Colonic mucosa (tissue), 4 donors: ENCODE results near the gene SLC4A11. TPM values are rescaled to one million over a fixed set of nuclear protein-coding genes. Genes with fewer than 3 reads are reported as not detected.

Experiments used
- DNase-seq: peaks from one replicate; pipeline ENCODE4 v3.0.0-alpha.2; 2020
- H3K27ac ChIP-seq: fragments of 200-600 bp; one replicate; pipeline ENCODE4 v1.8.0; 2021
- H3K27me3 ChIP-seq: fragments of 200-600 bp; one replicate; pipeline ENCODE4 v1.8.0; 2021
- H3K36me3 ChIP-seq: fragments of 200-600 bp; one replicate; pipeline ENCODE4 v1.8.0; 2021
- H3K4me1 ChIP-seq: fragments of 200-600 bp; one replicate; pipeline ENCODE4 v1.8.0; 2021; ENCODE audit warnings: mild to moderate bottlenecking
- H3K4me3 ChIP-seq: fragments of 200-600 bp; one replicate; pipeline ENCODE4 v1.8.0; 2021
- H3K9ac ChIP-seq, 2 donors: one replicate each; pipeline ENCODE4 v1.7.0; 2013; ENCODE audit warnings: control low read depth in 2 of 2, low read depth in 2 of 2, low read length in 2 of 2
- H3K9me3 ChIP-seq: fragments of 200-600 bp; one replicate; pipeline ENCODE4 v1.8.0; 2021
- intact Hi-C: fragments of 100-400 bp; cut with DNase I; formaldehyde crosslinking; loops from one replicate; pipeline ENCODE4 v1.14.1; 2022
- total RNA-seq, 2 donors: library from RNA; stranded (reverse); fragmentation: NEBNext Ultra II Directional in 1 of 2; extraction: Animal tissue kit (Norgen Biotek cat#: 25700) in 1 of 2; gene quantifications; one replicate each; pipeline ENCODE4 v1.2.1, GENCODE V29; 2021
- TF ChIP-seq, protein P1 (sequence below): fragments of 200-600 bp; IDR thresholded peaks from one replicate; pipeline ENCODE4 v1.8.0; 2022; ENCODE audit warnings: antibody characterized with exemption, mild to moderate bottlenecking
- donor health status: healthy.
- donor health status: DM: no; HTN: no; CAD: no.
- donor health status: DM: no; HTN: no; CAD: no.

SLC4A11 gene
- total RNA-seq, 2 donors from 2014 or later, result 1.2 to 2.6 TPM

DNA sequence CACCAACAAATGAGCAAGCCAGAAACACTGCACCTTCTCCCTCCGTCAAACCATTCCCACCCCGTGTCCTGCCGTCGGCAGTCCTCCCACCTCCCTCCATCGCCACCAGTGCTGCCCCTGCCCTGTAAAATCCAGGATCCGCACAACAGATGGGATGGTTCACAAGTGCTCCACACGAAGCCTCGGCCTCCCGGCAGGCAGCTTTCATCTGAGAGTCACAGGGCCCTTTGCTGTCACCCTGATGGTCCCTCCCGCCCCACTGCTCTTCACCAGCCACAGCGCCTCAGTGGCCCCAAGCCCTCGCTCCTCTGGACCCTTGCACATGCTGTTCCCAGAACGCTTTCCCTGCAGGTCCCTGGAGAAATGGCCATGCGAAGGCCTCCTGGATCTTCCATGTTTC, 12.1 kb downstream of the SLC4A11 start:
- Histone ChIP-seq H3K9me3 (no peaks in the 10 kb centered on the region), H3K36me3 (no peaks in the 10 kb centered on the region), H3K27ac (no peak overlapping the region), H3K4me3 (no peak overlapping the region), H3K27me3 (no peaks in the 10 kb centered on the region), H3K4me1 (no peaks in the 10 kb centered on the region), H3K9ac (no peak overlapping the region)
- no peak for DNase-seq
- intact Hi-C loops, result no loop called here
- TF ChIP-seq, protein P1, sequence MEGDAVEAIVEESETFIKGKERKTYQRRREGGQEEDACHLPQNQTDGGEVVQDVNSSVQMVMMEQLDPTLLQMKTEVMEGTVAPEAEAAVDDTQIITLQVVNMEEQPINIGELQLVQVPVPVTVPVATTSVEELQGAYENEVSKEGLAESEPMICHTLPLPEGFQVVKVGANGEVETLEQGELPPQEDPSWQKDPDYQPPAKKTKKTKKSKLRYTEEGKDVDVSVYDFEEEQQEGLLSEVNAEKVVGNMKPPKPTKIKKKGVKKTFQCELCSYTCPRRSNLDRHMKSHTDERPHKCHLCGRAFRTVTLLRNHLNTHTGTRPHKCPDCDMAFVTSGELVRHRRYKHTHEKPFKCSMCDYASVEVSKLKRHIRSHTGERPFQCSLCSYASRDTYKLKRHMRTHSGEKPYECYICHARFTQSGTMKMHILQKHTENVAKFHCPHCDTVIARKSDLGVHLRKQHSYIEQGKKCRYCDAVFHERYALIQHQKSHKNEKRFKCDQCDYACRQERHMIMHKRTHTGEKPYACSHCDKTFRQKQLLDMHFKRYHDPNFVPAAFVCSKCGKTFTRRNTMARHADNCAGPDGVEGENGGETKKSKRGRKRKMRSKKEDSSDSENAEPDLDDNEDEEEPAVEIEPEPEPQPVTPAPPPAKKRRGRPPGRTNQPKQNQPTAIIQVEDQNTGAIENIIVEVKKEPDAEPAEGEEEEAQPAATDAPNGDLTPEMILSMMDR, result no peak

DNA sequence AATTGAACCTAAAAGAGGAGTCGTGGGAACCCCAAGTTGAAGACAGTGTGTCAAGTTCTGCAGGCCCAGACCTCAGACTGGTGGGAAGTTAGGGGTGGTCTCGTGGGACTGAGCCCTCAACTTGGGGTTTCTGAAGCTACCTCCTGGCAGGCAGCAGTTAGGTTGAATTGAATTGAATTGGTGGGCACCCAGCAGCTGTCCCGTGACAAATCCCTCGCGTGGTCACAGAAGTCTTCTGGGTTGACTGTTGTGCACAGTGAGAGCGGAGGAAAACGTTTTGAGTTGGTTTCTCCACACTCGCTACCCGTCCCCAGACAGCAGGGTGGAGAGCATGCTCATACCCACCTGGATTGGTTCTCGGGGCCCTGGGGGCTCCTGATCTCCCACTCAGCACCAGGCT, 12.9 kb downstream of the SLC4A11 start:
- TF ChIP-seq, protein P1, result no peak
- intact Hi-C loops, result no loop called here

DNA sequence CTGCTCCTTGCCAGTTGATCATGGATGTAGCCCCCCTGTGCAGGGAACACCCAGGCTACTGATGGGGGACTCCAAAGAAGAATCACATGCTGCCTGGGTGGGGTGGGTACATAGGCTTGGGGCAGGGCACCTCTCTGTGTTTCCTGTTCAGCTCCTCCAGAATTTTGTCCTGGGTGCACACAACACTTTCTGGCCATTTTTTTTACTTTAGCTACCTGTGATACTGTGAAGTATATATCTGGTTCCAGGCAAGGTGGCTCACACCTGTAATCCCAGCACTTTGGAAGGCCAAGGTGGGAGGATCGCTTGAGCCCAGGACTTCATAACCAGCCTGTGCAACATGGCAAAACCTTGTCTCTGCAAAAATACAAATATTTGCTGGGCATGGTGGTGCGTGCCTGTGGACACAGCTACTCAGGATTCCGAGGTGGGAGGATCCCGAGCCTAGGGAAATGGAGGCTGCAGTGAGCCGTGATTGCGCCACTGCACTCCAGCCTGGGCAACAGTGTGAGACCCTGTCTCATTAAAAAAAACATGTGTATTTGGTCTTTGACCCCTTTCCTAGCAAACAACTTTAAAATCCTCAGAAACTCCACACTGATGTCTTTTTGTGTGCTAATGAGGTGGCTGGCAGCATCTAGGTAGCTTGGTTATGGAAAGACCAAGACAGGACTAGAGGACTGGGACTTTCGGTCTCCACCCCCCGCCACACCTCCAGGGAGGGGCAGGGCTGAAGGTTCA, 14.1 kb downstream of the SLC4A11 start:
- H3K27me3 ChIP-seq, result no peaks in the 10 kb centered on the region
- H3K4me3 ChIP-seq, result no peak overlapping the region
- H3K9ac ChIP-seq, result no peak overlapping the region
- TF ChIP-seq, protein P1, result no peak
- no peaks in the 10 kb centered on the region for H3K36me3 ChIP-seq
- intact Hi-C loops, result no loop called here
- no peaks in the 10 kb centered on the region for H3K9me3 ChIP-seq
- peak; percentile 76 for DNase-seq
- no peak overlapping the region for H3K27ac ChIP-seq
- H3K4me1 ChIP-seq, result no peaks in the 10 kb centered on the region

More for the DNA sequence above, 12.9 kb downstream of the SLC4A11 start:
- DNase-seq, result no peak
- Histone ChIP-seq H3K4me1 (no peaks in the 10 kb centered on the region), H3K4me3 (no peak overlapping the region), H3K27ac (no peak overlapping the region), H3K27me3 (no peaks in the 10 kb centered on the region), H3K36me3 (no peaks in the 10 kb centered on the region), H3K9ac (no peak overlapping the region), H3K9me3 (no peaks in the 10 kb centered on the region)

GRCh38 chr20:3223994-3224680, 14.9 kb downstream of the SLC4A11 start:
- Histone ChIP-seq H3K9me3 (no peaks in the 10 kb centered on the region), H3K27ac (no peak overlapping the region), H3K4me1 (no peaks in the 10 kb centered on the region), H3K36me3 (no peaks in the 10 kb centered on the region), H3K27me3 (no peaks in the 10 kb centered on the region), H3K4me3 (no peak overlapping the region), H3K9ac (no peak overlapping the region)
- TF ChIP-seq, protein P1, result no peak
- no peak for DNase-seq
- intact Hi-C loops, result no loop called here

GRCh38 chr20:3223651-3223993, 15.4 kb downstream of the SLC4A11 start:
- no peak for DNase-seq
- H3K27ac ChIP-seq, result no peak overlapping the region
- no peaks in the 10 kb centered on the region for H3K9me3 ChIP-seq
- no peaks in the 10 kb centered on the region for H3K36me3 ChIP-seq
- H3K27me3 ChIP-seq, result no peaks in the 10 kb centered on the region
- no peak overlapping the region for H3K9ac ChIP-seq
- TF ChIP-seq, protein P1, result no peak
- no peak overlapping the region for H3K4me3 ChIP-seq
- H3K4me1 ChIP-seq, result peaks cover 2% of the 10 kb centered on the region
- intact Hi-C loops, result no loop called here
